Measurements from ENCODE around the gene FAM83B. TPM values are rescaled to one million over a fixed set of nuclear protein-coding genes. Genes with fewer than 3 reads are reported as not detected.
A peak's percentile ranks its signal among the peaks of the same experiment; 100 is the strongest.
"Not testable (repeated sequence)": the region's sequence is repeated elsewhere in the genome, so short reads cannot be mapped to it uniquely, and the experiment has no call there.

Gene FAM83B
- total RNA-seq (2021) (10.1 and 15.6 TPM in 2 replicates), Bru-seq, nascent RNA (percentile 79 among the genes with signal in this experiment), BruChase-seq, experiment 1, labeled RNA remaining after a 2-hour chase (percentile 63 among the genes with signal in this experiment), BruChase-seq, experiment 2, labeled RNA remaining after a 6-hour chase (percentile 51 among the genes with signal in this experiment)
- long read RNA-seq, partial matches to known transcripts = 0 of 5 reads
- long read RNA-seq, other reads (novel, unspliced or antisense) = 2 of 5 reads

- Histone ChIP-seq H3K4me1 (replicated peaks; ENCODE audit: insufficient read depth) (peaks cover 40% of the 10 kb centered on the region), H2AFZ (peak within 1 kb of the TSS; percentile 97), H3K4me2 (peak within 1 kb of the TSS; percentile 99), H3K4me3 (peak within 1 kb of the TSS; percentile 73), H3F3A (ENCODE audit: insufficient read depth, low read depth) (peaks cover 25% of the 10 kb centered on the region), H3K79me2 (ENCODE audit: low read depth) (peaks cover 30% of the 10 kb centered on the region), H3K36me3 (ENCODE audit: low read depth) (no peaks in the 10 kb centered on the region), H3K27ac (peak within 1 kb of the TSS; percentile 93), H3K27me3 (ENCODE audit: insufficient read depth, low read depth) (no peaks in the 10 kb centered on the region), H4K20me1 (ENCODE audit: insufficient read depth) (no peaks in the 10 kb centered on the region), H3K9me2 (ENCODE audit: insufficient read depth) (no peaks in the 10 kb centered on the region), H3K9me3 (ENCODE audit: insufficient read depth, low read depth) (no peaks in the 10 kb centered on the region)
- ChIA-PET POLR2A (ENCODE audit: unreplicated experiment) (interaction anchor here (0.6 kb wide), 1 partner anchor 44 kb away, joined by 3 read pairs; no protein-coding TSS in a partner anchor), CTCF (no interaction called here)
- TF ChIP-seq, protein P1, sequence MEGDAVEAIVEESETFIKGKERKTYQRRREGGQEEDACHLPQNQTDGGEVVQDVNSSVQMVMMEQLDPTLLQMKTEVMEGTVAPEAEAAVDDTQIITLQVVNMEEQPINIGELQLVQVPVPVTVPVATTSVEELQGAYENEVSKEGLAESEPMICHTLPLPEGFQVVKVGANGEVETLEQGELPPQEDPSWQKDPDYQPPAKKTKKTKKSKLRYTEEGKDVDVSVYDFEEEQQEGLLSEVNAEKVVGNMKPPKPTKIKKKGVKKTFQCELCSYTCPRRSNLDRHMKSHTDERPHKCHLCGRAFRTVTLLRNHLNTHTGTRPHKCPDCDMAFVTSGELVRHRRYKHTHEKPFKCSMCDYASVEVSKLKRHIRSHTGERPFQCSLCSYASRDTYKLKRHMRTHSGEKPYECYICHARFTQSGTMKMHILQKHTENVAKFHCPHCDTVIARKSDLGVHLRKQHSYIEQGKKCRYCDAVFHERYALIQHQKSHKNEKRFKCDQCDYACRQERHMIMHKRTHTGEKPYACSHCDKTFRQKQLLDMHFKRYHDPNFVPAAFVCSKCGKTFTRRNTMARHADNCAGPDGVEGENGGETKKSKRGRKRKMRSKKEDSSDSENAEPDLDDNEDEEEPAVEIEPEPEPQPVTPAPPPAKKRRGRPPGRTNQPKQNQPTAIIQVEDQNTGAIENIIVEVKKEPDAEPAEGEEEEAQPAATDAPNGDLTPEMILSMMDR (conservative IDR thresholded peaks at IDR 0.05) = no peak
- no peak for TF ChIP-seq EZH2 (IDR thresholded peaks at IDR 0.05; ENCODE audit: low read depth)
- intact Hi-C loops (cut with micrococcal nuclease; ENCODE audit: unreplicated experiment) = loop anchor here (1.0 to 10.0 kb wide), 5 partner anchors 28 to 208 kb away; no protein-coding TSS in a partner anchor
- peak; percentile 54 to 70 for DNase-seq
- BruUV-seq (replicated peaks) = TSS peak; percentile 62
Observed at GRCh38 chr6:54846243-54846856, at the start of gene FAM83B. FAM83B (plus strand) TSS chr6:54846771; CDS start chr6:54870247, 23,476 bp downstream.

DNA sequence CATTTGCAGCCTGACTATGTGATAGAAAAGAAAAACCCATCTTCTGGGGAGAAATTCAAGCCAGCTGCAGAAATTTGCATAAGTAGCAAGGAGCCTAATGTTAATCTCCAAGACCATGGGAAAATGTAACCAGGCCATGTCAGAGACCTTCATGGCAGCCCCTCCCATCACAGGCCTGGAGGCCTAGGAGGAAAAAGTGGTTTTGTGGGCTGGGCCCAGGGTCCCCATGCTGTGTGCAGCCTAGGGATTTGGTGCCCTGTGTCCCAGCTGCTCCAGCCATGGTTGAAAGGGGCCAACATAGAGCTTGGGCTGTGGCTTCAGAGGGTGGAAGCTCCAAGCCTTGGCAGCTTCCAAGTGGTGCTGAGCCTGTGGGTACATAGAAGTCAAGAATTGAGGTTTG, 49.7 kb upstream of the FAM83B start:
- H3K27me3 ChIP-seq (ENCODE audit: insufficient read depth, low read depth); intact Hi-C loops (cut with micrococcal nuclease; ENCODE audit: unreplicated experiment); H3K4me2 ChIP-seq; H3K4me1 ChIP-seq (replicated peaks; ENCODE audit: insufficient read depth); H3K4me3 ChIP-seq; POLR2A ChIA-PET (ENCODE audit: unreplicated experiment); H3K9me3 ChIP-seq (ENCODE audit: insufficient read depth, low read depth); H3K36me3 ChIP-seq (ENCODE audit: low read depth); H3K27ac ChIP-seq; H3K79me2 ChIP-seq (ENCODE audit: low read depth); H3K9me2 ChIP-seq (ENCODE audit: insufficient read depth); H2AFZ ChIP-seq; H4K20me1 ChIP-seq (ENCODE audit: insufficient read depth); DNase-seq; BruUV-seq (replicated peaks); H3F3A ChIP-seq (ENCODE audit: insufficient read depth, low read depth); CTCF ChIA-PET: not testable (repeated sequence)

GRCh38 chr6:54800050-54800600, 46.4 kb upstream of the FAM83B start:
- no peaks in the 10 kb centered on the region for H3K79me2 ChIP-seq (ENCODE audit: low read depth)
- no peak for DNase-seq
- no peaks in the 10 kb centered on the region; the same call in 1 of the 2 replicates for H3K9me3 ChIP-seq (ENCODE audit: insufficient read depth, low read depth)
- TF ChIP-seq, protein P1 (conservative IDR thresholded peaks at IDR 0.05) = no peak
- TF ChIP-seq EZH2 (IDR thresholded peaks at IDR 0.05; ENCODE audit: low read depth) = no peak
- intact Hi-C loops (cut with micrococcal nuclease; ENCODE audit: unreplicated experiment) = no loop called here
- no peak overlapping the region for H3K4me3 ChIP-seq
- no peak overlapping the region for H3K4me2 ChIP-seq
- H3K36me3 ChIP-seq (ENCODE audit: low read depth) = no peaks in the 10 kb centered on the region
- H3K4me1 ChIP-seq (replicated peaks; ENCODE audit: insufficient read depth) = peaks cover 18% of the 10 kb centered on the region
- H3K9me2 ChIP-seq (ENCODE audit: insufficient read depth) = no peaks in the 10 kb centered on the region
- H3K27ac ChIP-seq = no peak overlapping the region
- no peaks in the 10 kb centered on the region for H4K20me1 ChIP-seq (ENCODE audit: insufficient read depth)
- H3F3A ChIP-seq (ENCODE audit: insufficient read depth, low read depth) = no peaks in the 10 kb centered on the region
- ChIA-PET POLR2A (ENCODE audit: unreplicated experiment) (no interaction called here), CTCF (no interaction called here)
- no TSS peak for BruUV-seq (replicated peaks)
- no peaks in the 10 kb centered on the region for H3K27me3 ChIP-seq (ENCODE audit: insufficient read depth, low read depth)
- H2AFZ ChIP-seq = no peak overlapping the region
